ENCODE data around the gene ZNF335.

GRCh38 chr20:45974896-45975565, 3.0 kb upstream of the ZNF335 start:
- no peak for TF ChIP-seq CTCF (IDR thresholded peaks at IDR 0.05)
- TF ChIP-seq POLR2A (IDR thresholded peaks at IDR 0.05) = no peak

All from ovary (tissue), 3 donors.